ENCODE data around the gene KATNBL1.
A peak's percentile ranks its signal among the peaks of the same experiment; 100 is the strongest.

Gene KATNBL1

GRCh38 chr15:34209421-34210282 is at the start of gene KATNBL1:
Gene KATNBL1 (minus strand): TSS chr15:34210096. CDS start chr15:34163676, 46,420 bp downstream.
- peak; percentile 93 for DNase-seq (ENCODE audit: low read depth)
- peak; percentile 79 for TF ChIP-seq CTCF (IDR thresholded peaks at IDR 0.05; ENCODE audit: low read length, missing control alignments)
- H3K4me3 ChIP-seq (replicated peaks; ENCODE audit: low read depth, low read length): peak within 1 kb of the TSS; percentile 83

- H3K4me3 ChIP-seq (replicated peaks; ENCODE audit: low read depth, low read length): no peak overlapping the region
- no peak for TF ChIP-seq CTCF (IDR thresholded peaks at IDR 0.05; ENCODE audit: low read length, missing control alignments)
- no peak for DNase-seq (ENCODE audit: low read depth)
Measured at GRCh38 chr15:34259566-34259965, 49.7 kb upstream of the KATNBL1 start.

GRCh38 chr15:34258151-34258550 is 48.3 kb upstream of the KATNBL1 start:
- TF ChIP-seq CTCF (IDR thresholded peaks at IDR 0.05; ENCODE audit: low read length, missing control alignments): no peak
- DNase-seq (ENCODE audit: low read depth): no peak

GRCh38 chr15:34252545-34252944 is 42.6 kb upstream of the KATNBL1 start:
- no peak for DNase-seq (ENCODE audit: low read depth)
- TF ChIP-seq CTCF (IDR thresholded peaks at IDR 0.05; ENCODE audit: low read length, missing control alignments): no peak
- H3K4me3 ChIP-seq (replicated peaks; ENCODE audit: low read depth, low read length): no peak overlapping the region

More at GRCh38 chr15:34258151-34258550, 48.3 kb upstream of the KATNBL1 start:
- H3K4me3 ChIP-seq (replicated peaks; ENCODE audit: low read depth, low read length): no peak overlapping the region

- no peak for DNase-seq (ENCODE audit: low read depth)
- no peak overlapping the region for H3K4me3 ChIP-seq (replicated peaks; ENCODE audit: low read depth, low read length)
- no peak for TF ChIP-seq CTCF (IDR thresholded peaks at IDR 0.05; ENCODE audit: low read length, missing control alignments)
Measured at GRCh38 chr15:34248190-34248589, 38.3 kb upstream of the KATNBL1 start.

- TF ChIP-seq CTCF (IDR thresholded peaks at IDR 0.05; ENCODE audit: low read length, missing control alignments): no peak
- DNase-seq (ENCODE audit: low read depth): no peak
- no peak overlapping the region for H3K4me3 ChIP-seq (replicated peaks; ENCODE audit: low read depth, low read length)
Measured at GRCh38 chr15:34246276-34246976, 36.5 kb upstream of the KATNBL1 start.
